B cell (primary cell): ENCODE results near the gene MAP4K2. TPM values are rescaled to one million over a fixed set of nuclear protein-coding genes. Genes with fewer than 3 reads are reported as not detected.

ENCODE experiments used
- ATAC-seq: fragments of 200-7000 bp; cut with Tn5 transposase; one replicate; pipeline ENCODE4 v1.10.0; 2021; ENCODE audit warnings: low read depth, mild to moderate bottlenecking, moderate number of reproducible peaks, moderate library complexity
- CTCF ChIA-PET: fragments of 350-600 bp; sonication (Branson Sonifier 250); formaldehyde crosslinking; loops from one replicate; lab custom pipeline; 2021; ENCODE audit warnings: antibody characterized with exemption, inconsistent platforms; lab: Charles Lee
- POLR2A ChIA-PET: fragments of 350-600 bp; sonication (Branson Sonifier 250); formaldehyde crosslinking; loops from one replicate; lab custom pipeline; 2021; ENCODE audit warnings: antibody characterized with exemption; lab: Charles Lee
- DNase-seq: peaks from one replicate; pipeline ENCODE4 v3.0.0; 2013
- H2AFZ ChIP-seq: 2 replicates; pipeline ENCODE4 v1.6.1; 2012; ENCODE audit warnings: mild to moderate bottlenecking, low read depth, low read length; ENCODE audit not compliant: insufficient read depth, poor library complexity, severe bottlenecking
- H3K27ac ChIP-seq, 2 donors: 1 replicate in 1 of 2; 2 replicates in 1 of 2; pipeline ENCODE4 v1.5.1; 2012 to 2013; ENCODE audit warnings: low read length in 2 of 2, mild to moderate bottlenecking in 2 of 2, moderate library complexity in 1 of 2
- H3K27me3 ChIP-seq, 4 experiments: fragments of 200-600 bp in 1 of 4; sonication (generic) in 1 of 4; replicated peaks in 1 of 4; 1 replicate in 2 of 4; 2 replicates in 2 of 4; pipeline versions ENCODE4 v1.6.1 to v1.7.0; 2013 to 2016; ENCODE audit warnings: low read length in 3 of 4, mild to moderate bottlenecking in 2 of 4, mixed read lengths in 1 of 4, moderate library complexity in 1 of 4; ENCODE audit not compliant: insufficient read depth in 4 of 4, control insufficient read depth in 3 of 4; ENCODE audit errors: control extremely low read depth in 1 of 4
- H3K36me3 ChIP-seq, 2 experiments: replicated peaks in 1 of 2; 1 replicate in 1 of 2; 2 replicates in 1 of 2; pipeline versions ENCODE4 v1.6.1 to v1.7.1; 2013; ENCODE audit warnings: low read length in 1 of 2; ENCODE audit not compliant: insufficient read depth in 2 of 2, control insufficient read depth in 1 of 2; ENCODE audit errors: control extremely low read depth in 1 of 2, extremely low read depth in 1 of 2
- H3K4me1 ChIP-seq, 2 donors: fragments of 200-600 bp in 1 of 2; sonication (generic) in 1 of 2; 1 replicate in 1 of 2; 2 replicates in 1 of 2; pipeline versions ENCODE4 v1.5.1 to v1.6.1; 2013 to 2017; ENCODE audit warnings: low read length in 2 of 2; ENCODE audit not compliant: control insufficient read depth in 2 of 2, insufficient read depth in 2 of 2
- H3K4me2 ChIP-seq: replicated peaks from 2 replicates; pipeline ENCODE3; 2012; ENCODE audit warnings: mild to moderate bottlenecking, low read depth, low read length; ENCODE audit not compliant: poor library complexity, severe bottlenecking
- H3K4me3 ChIP-seq, 5 experiments: fragments of 200-600 bp in 1 of 5; sonication (generic) in 1 of 5; 1 replicate in 3 of 5; 2 replicates in 2 of 5; pipeline versions ENCODE4 v1.5.1 to v1.7.0; 2011 to 2016; ENCODE audit warnings: low read length in 4 of 5, mild to moderate bottlenecking in 4 of 5, low read depth in 2 of 5, control low read depth in 1 of 5, moderate library complexity in 1 of 5; ENCODE audit not compliant: insufficient read depth in 1 of 5; ENCODE audit errors: control extremely low read depth in 1 of 5, extremely low read depth in 1 of 5
- H3K79me2 ChIP-seq: fragments of 200-600 bp; sonication (generic); one replicate; pipeline ENCODE4 v1.6.0; 2016; ENCODE audit warnings: low read length; ENCODE audit not compliant: control insufficient read depth, insufficient read depth
- H3K9ac ChIP-seq: fragments of 200-600 bp; sonication (generic); 2 replicates; pipeline ENCODE4 v1.6.1; 2017; ENCODE audit warnings: mild to moderate bottlenecking, low read length, moderate library complexity
- H3K9me3 ChIP-seq, 3 donors: one replicate each; pipeline versions ENCODE4 v1.6.1 to v1.7.1; 2013; ENCODE audit warnings: low read length in 2 of 3; ENCODE audit not compliant: control insufficient read depth in 2 of 3, insufficient read depth in 1 of 3; ENCODE audit errors: control extremely low read depth in 1 of 3
- H4K20me1 ChIP-seq: 2 replicates; pipeline ENCODE4 v1.6.0; 2012; ENCODE audit warnings: mild to moderate bottlenecking, low read length; ENCODE audit not compliant: insufficient read depth, control insufficient read depth, poor library complexity, severe bottlenecking
- H3K27ac Mint-ChIP-seq: one replicate; pipeline ENCODE4 v1.8.0; 2021; ENCODE audit warnings: mixed read lengths
- H3K27me3 Mint-ChIP-seq: one replicate; pipeline ENCODE4 v1.8.0; 2021; ENCODE audit warnings: mixed read lengths
- H3K4me1 Mint-ChIP-seq: one replicate; pipeline ENCODE4 v1.8.0; 2021; ENCODE audit warnings: mixed read lengths
- H3K4me3 Mint-ChIP-seq: one replicate; pipeline ENCODE4 v1.8.0; 2021; ENCODE audit warnings: mixed read lengths
- H3K9me3 Mint-ChIP-seq: one replicate; pipeline ENCODE4 v1.8.0; 2022; ENCODE audit warnings: mixed read lengths; ENCODE audit not compliant: insufficient read depth
- CTCF ChIP-seq: fragments of 200-600 bp; IDR thresholded peaks from one replicate; pipeline ENCODE4 v1.8.0; 2022; ENCODE audit warnings: antibody characterized with exemption, mild to moderate bottlenecking
- EZH2 ChIP-seq: IDR thresholded peaks from 2 replicates; pipeline ENCODE4 v1.6.1; 2012; ENCODE audit warnings: borderline replicate concordance, low read depth, mild to moderate bottlenecking, moderate library complexity, low read length; ENCODE audit not compliant: insufficient read depth, poor library complexity, severe bottlenecking
- WGBS: methylation state at CpG from one replicate; pipeline ENCODE4 v1.1.5; 2013; ENCODE audit warnings: missing lambda C conversion rate; ENCODE audit not compliant: insufficient coverage; 5-methylcytosine and 5-hydroxymethylcytosine counted together
- intact Hi-C: fragments of 100-400 bp; cut with micrococcal nuclease; formaldehyde crosslinking; loops from one replicate; pipeline ENCODE4 v1.10.0; 2022
- polyA plus RNA-seq: library from polyadenylated mRNA; depleted of rRNA; stranded (reverse); fragments of >200 nt; gene quantifications from 2 replicates; pipeline ENCODE4 v1.2.3, GENCODE V29; 2012
- total RNA-seq, 2 donors: library from RNA; stranded (reverse); fragments of 120-200 nt in 1 of 2; gene quantifications; 1 replicate in 1 of 2; 2 replicates in 1 of 2; pipeline versions ENCODE4 v1.2.3 to v1.2.4, GENCODE V29; 2013 to 2022

MAP4K2 gene
- total and polyA plus RNA-seq, 2 donors (not counting 1 experiment from before 2014, with no cell fraction given): 118 to 163 TPM

GRCh38 chr11:64745189-64745520 is 57.9 kb downstream of the MAP4K2 start:
- Mint-ChIP-seq H3K27ac (peak overlapping the region; percentile 100), H3K4me3 (peak overlapping the region; percentile 97), H3K9me3 (no peaks in the 10 kb centered on the region), H3K27me3 (no peaks in the 10 kb centered on the region), H3K4me1 (peaks cover 58% of the 10 kb centered on the region)
- H3K27me3 ChIP-seq: no peaks in the 10 kb centered on the region
- H3K79me2 ChIP-seq: peaks cover 41% of the 10 kb centered on the region
- TF ChIP-seq EZH2 (no peak), CTCF (no peak)
- H3K4me3 ChIP-seq: peak overlapping the region in 4 of 5 experiments; percentile 72 to 99 (median 80)
- POLR2A ChIA-PET: interaction anchor here (0.6 to 8.9 kb wide), 12 partner anchors 11 to 787 kb away, joined by 3 to 175 read pairs (median 9); partner anchors contain the start of genes CDC42BPG, FAU, MAP4K2 and MRPL49
- intact Hi-C loops: loop anchor here (1.0 to 10.0 kb wide), 7 partner anchors 27 to 830 kb away; partner anchors contain the start of genes CDC42BPG, EHBP1L1, EHD1 and FAM89B
- peak overlapping the region; percentile 97 to 98 for H3K27ac ChIP-seq
- CTCF ChIA-PET: interaction anchor here (1.2 to 13.7 kb wide), 9 partner anchors 10 to 102 kb away, joined by 3 to 280 read pairs (median 29); partner anchors contain the start of genes MAP4K2 and SF1
- peak; percentile 95 for DNase-seq
- peak; percentile 51 for ATAC-seq
- H3K9ac ChIP-seq: peak overlapping the region; percentile 94
- H3K4me2 ChIP-seq: peak overlapping the region; percentile 99
- H3K36me3 ChIP-seq: peaks cover 0 to 21% of the 10 kb centered on the region in 2 experiments
- no peaks in the 10 kb centered on the region for H3K9me3 ChIP-seq
- peak overlapping the region; percentile 75 for H2AFZ ChIP-seq
- WGBS: under 1% methylated on average over 20 of the region's 20 CpGs
- H4K20me1 ChIP-seq: peaks cover 39% of the 10 kb centered on the region
- H3K4me1 ChIP-seq: peaks cover 23 to 44% of the 10 kb centered on the region in 2 donors
